A673 (cell line): ENCODE measurements around the gene ESM1. TPM values are rescaled to one million over a fixed set of nuclear protein-coding genes. Genes with fewer than 3 reads are reported as not detected.

Source experiments
- BruUV-seq: library from RNA; stranded (reverse); fragments of 400-500 nt; replicated peaks from 2 replicates; lab custom pipeline; 2021; lab: Mats Ljungman, UMichigan
- CTCF ChIA-PET: fragments of 300-600 bp; sonication (Branson Sonifier 250); formaldehyde crosslinking; loops from one replicate; lab custom pipeline; 2022; ENCODE audit warnings: antibody characterized with exemption; lab: Charles Lee
- POLR2A ChIA-PET: fragments of 300-600 bp; sonication (Branson Sonifier 250); formaldehyde crosslinking; loops from one replicate; lab custom pipeline; 2022; ENCODE audit warnings: antibody characterized with exemption; ENCODE audit not compliant: low non-redundant PET; lab: Charles Lee
- DNase-seq: peaks from one replicate; pipeline ENCODE4 v3.0.0-alpha.2; 2015; ENCODE audit warnings: low spot score
- H3K27ac ChIP-seq: fragments of 200-600 bp; sonication (generic); 2 replicates; pipeline ENCODE4 v1.5.1; 2016; ENCODE audit warnings: mixed run types, low read depth, mild to moderate bottlenecking, mixed read lengths, antibody characterized with exemption, low read length; ENCODE audit not compliant: poor library complexity, severe bottlenecking
- H3K27me3 ChIP-seq: fragments of 200-600 bp; sonication (generic); replicated peaks from 2 replicates; pipeline ENCODE4 v1.6.1; 2017; ENCODE audit warnings: mixed run types, low read depth, mild to moderate bottlenecking, mixed read lengths, antibody characterized with exemption, low read length; ENCODE audit not compliant: insufficient read depth, poor library complexity
- H3K36me3 ChIP-seq: fragments of 200-600 bp; sonication (generic); 2 replicates; pipeline ENCODE4 v1.6.1; 2016; ENCODE audit warnings: mixed run types, mild to moderate bottlenecking, mixed read lengths, antibody characterized with exemption, low read length; ENCODE audit not compliant: insufficient read depth, poor library complexity, severe bottlenecking
- H3K4me1 ChIP-seq: fragments of 200-600 bp; sonication (generic); 2 replicates; pipeline ENCODE4 v1.6.1; 2017; ENCODE audit warnings: mixed run types, mild to moderate bottlenecking, mixed read lengths, antibody characterized with exemption, low read length; ENCODE audit not compliant: insufficient read depth, poor library complexity, severe bottlenecking
- H3K4me3 ChIP-seq: fragments of 200-600 bp; sonication (generic); 2 replicates; pipeline ENCODE4 v1.5.1; 2016; ENCODE audit warnings: low read depth, mixed run types, mild to moderate bottlenecking, mixed read lengths, low read length; ENCODE audit not compliant: poor library complexity, severe bottlenecking
- H3K9me3 ChIP-seq: fragments of 200-600 bp; sonication (generic); 2 replicates; pipeline ENCODE4 v1.6.1; 2016; ENCODE audit warnings: mixed run types, low read depth, mild to moderate bottlenecking, mixed read lengths, antibody characterized with exemption, low read length; ENCODE audit not compliant: poor library complexity, severe bottlenecking
- EZH2 ChIP-seq: fragments of 200-600 bp; sonication (generic); IDR thresholded peaks from 2 replicates; pipeline ENCODE4 v1.6.1; 2017; ENCODE audit warnings: borderline replicate concordance, low read depth, mild to moderate bottlenecking, mixed read lengths, antibody characterized with exemption, low read length; ENCODE audit not compliant: poor library complexity, severe bottlenecking
- intact Hi-C: fragments of 100-400 bp; cut with micrococcal nuclease; formaldehyde crosslinking; loops from one replicate; pipeline ENCODE4 v1.10.0; 2022; ENCODE audit not compliant: unreplicated experiment
- total RNA-seq: library from RNA; stranded (reverse); gene quantifications from 2 replicates; pipeline ENCODE4 v1.2.3, GENCODE V29; 2021
- TF ChIP-seq, protein P1 (sequence below): fragments of 300-800, 200-600 bp; sonication (generic); conservative IDR thresholded peaks from 2 replicates; pipeline ENCODE4 v1.5.1; 2017; ENCODE audit warnings: low read depth, mild to moderate bottlenecking, antibody characterized with exemption, low read length, moderate library complexity, mixed read lengths

Gene ESM1
- total RNA-seq, 1 experiment from 2014 or later: not detected

DNA sequence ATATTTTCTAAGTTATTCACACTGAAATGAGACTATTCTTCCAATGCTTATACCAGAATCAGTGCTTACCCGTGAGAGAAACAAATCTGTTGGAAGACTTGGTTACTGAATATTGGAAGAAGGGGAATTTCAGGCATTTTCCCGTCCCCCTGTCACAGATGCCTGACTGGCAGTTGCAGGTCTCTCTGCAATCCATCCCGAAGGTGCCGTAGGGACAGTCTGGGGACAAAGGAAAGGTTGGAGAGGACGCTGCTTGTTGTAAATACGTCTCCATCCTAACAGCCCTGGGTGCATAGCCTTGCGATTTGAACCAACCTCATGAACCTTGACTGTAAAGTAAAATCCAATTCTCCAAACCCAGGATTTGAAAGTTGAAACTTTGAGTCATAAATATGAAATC lies 3.5 kb downstream of the ESM1 start:
- TF ChIP-seq, protein P1, sequence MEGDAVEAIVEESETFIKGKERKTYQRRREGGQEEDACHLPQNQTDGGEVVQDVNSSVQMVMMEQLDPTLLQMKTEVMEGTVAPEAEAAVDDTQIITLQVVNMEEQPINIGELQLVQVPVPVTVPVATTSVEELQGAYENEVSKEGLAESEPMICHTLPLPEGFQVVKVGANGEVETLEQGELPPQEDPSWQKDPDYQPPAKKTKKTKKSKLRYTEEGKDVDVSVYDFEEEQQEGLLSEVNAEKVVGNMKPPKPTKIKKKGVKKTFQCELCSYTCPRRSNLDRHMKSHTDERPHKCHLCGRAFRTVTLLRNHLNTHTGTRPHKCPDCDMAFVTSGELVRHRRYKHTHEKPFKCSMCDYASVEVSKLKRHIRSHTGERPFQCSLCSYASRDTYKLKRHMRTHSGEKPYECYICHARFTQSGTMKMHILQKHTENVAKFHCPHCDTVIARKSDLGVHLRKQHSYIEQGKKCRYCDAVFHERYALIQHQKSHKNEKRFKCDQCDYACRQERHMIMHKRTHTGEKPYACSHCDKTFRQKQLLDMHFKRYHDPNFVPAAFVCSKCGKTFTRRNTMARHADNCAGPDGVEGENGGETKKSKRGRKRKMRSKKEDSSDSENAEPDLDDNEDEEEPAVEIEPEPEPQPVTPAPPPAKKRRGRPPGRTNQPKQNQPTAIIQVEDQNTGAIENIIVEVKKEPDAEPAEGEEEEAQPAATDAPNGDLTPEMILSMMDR: no peak
- POLR2A ChIA-PET: no interaction called here
- Histone ChIP-seq H3K36me3 (no peaks in the 10 kb centered on the region), H3K27me3 (peaks cover 90% of the 10 kb centered on the region), H3K27ac (no peak overlapping the region), H3K4me1 (no peaks in the 10 kb centered on the region), H3K4me3 (no peak overlapping the region), H3K9me3 (no peaks in the 10 kb centered on the region)
- CTCF ChIA-PET: no interaction called here
- no TSS peak for BruUV-seq
- DNase-seq: no peak
- intact Hi-C loops: no loop called here

DNA sequence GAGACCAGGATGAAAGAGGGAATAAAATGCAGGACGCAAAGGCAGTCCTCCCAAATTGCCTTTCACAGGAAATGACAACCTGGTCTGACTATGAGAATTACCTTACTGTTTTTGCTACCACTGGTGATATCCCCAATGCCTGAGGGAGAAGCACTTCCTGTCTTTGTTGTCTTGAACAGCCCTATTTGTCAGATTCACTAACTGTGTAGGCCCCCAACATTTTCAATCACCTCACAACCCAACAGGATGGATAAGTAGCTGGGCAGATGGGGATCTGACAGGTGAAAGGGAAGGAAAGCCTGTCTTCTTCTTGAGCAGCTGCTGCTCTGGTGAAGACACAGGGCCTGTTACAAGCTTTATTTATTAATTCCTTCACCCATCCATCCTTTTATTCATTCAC lies 9.7 kb downstream of the ESM1 start:
- no peaks in the 10 kb centered on the region for H3K36me3 ChIP-seq
- H3K27me3 ChIP-seq: peaks cover 49% of the 10 kb centered on the region
- no peak overlapping the region for H3K4me3 ChIP-seq
- no peak overlapping the region for H3K27ac ChIP-seq
- no peaks in the 10 kb centered on the region for H3K9me3 ChIP-seq
- no TSS peak for BruUV-seq
- POLR2A ChIA-PET: no interaction called here
- no peak for DNase-seq
- intact Hi-C loops: no loop called here
- CTCF ChIA-PET: no interaction called here
- TF ChIP-seq EZH2: no peak
- TF ChIP-seq, protein P1: no peak
- H3K4me1 ChIP-seq: no peaks in the 10 kb centered on the region

DNA sequence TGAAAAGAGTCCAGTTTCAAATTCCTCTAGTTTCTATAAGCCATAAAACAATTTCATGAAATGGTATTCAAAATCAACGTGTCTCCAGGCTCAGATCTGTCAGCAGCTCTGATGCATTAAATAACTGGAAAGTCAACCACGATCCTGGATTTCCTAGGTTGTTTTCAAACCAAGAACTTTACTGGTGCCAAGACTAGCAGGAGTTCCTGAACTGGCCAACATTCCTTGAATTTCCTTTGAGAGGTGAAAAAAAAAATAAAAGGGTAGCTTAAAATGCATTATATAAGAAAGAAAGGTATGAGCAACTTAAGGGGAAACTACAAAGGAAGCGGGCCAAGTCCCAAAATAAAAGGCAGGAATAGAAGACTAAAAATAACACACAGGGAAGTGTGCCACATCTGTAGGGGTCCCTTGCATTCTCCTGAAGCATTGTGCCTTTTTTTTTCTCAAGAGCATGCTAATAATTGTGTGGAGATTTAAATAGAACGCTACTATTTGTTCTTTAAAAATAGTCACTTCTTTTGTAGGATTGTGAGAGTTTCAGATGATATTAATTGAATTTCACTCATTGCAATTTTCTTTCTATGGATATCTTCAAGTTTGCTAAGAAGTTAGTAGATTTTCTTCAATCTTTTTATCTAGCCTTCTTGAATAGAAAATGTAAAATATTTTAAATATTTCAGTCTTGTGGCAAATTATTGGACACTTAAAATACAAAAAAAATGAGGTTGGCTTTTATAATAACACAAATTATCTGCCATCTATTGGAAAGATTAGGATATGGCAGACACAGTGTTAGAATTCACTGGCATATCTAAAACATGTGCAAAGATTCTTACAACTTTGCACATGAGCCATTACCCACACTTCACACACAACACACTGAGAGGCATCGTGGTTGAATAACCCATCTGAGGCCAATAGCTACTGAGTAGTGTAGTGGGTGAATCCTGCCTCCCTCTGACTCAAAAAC lies 15.3 kb downstream of the ESM1 start:
- H3K9me3 ChIP-seq: no peaks in the 10 kb centered on the region
- no peak overlapping the region for H3K27ac ChIP-seq
- ChIA-PET CTCF (no interaction called here), POLR2A (no interaction called here)
- no peaks in the 10 kb centered on the region for H3K36me3 ChIP-seq
- H3K27me3 ChIP-seq: peaks cover 9% of the 10 kb centered on the region
- intact Hi-C loops: no loop called here
- DNase-seq: no peak
- no peak for TF ChIP-seq EZH2
- TF ChIP-seq, protein P1: no peak
- BruUV-seq: no TSS peak
- H3K4me1 ChIP-seq: no peaks in the 10 kb centered on the region
- H3K4me3 ChIP-seq: no peak overlapping the region
